HL-60 (cell line): Measurements from ENCODE around the gene FAM3A.

ENCODE experiments used
- POLR2AphosphoS5 ChIP-seq: IDR thresholded peaks from 2 replicates; pipeline ENCODE4 v1.6.1; 2012; ENCODE audit warnings: low read depth
- REST ChIP-seq: IDR thresholded peaks from 2 replicates; pipeline ENCODE4 v1.6.1; 2012; ENCODE audit warnings: low read depth; ENCODE audit not compliant: insufficient replicate concordance
- TF ChIP-seq, protein P1 (sequence below): IDR thresholded peaks from one replicate; pipeline ENCODE4 v1.5.1; 2011; ENCODE audit warnings: low read length, control low read depth, inconsistent platforms; ENCODE audit not compliant: insufficient read depth

DNA sequence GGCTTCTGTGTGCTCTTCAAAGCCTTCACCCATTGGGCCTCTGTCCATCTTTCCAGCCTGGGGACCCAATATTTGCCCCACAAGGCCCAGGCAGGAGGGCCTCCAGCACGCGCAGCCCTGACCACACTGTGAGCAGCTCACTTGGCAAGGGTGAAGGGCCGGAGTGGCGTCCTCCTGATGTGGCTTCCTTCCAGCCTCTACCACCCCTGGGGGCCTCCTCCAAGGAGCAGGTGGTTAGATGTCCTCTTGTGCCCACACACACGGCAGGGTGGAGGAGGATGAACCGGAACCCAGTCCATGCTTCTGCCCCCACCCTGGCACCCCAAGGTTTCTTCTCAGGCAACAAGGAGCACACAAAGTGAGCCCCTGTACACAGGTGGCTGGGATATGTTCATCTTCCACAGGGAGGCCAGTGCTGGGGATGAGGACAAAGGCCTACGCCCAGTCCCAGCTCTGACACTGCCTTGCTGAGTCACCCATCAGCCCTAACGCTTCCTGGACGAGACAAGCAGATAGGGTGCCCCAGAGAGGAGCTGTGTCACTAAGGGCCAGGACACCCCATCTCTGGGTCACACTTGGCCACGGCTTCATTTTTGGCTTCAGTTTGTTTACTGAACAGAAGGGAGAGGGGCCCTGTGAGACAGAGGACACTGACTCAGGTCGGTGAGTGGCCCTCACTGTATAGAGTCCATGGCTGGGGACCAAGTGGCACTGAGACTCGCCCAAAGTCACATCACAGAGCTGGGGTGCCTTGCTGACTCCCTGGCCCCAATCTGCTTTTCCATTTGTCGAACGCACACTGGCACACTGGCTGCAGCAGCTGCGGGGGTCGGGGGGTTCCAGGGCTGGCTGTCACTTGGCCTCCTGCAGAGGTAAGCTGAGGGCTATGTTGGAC lies 31.5 kb downstream of the FAM3A start:
- TF ChIP-seq POLR2AphosphoS5 (no peak), REST (no peak)
- TF ChIP-seq, protein P1, sequence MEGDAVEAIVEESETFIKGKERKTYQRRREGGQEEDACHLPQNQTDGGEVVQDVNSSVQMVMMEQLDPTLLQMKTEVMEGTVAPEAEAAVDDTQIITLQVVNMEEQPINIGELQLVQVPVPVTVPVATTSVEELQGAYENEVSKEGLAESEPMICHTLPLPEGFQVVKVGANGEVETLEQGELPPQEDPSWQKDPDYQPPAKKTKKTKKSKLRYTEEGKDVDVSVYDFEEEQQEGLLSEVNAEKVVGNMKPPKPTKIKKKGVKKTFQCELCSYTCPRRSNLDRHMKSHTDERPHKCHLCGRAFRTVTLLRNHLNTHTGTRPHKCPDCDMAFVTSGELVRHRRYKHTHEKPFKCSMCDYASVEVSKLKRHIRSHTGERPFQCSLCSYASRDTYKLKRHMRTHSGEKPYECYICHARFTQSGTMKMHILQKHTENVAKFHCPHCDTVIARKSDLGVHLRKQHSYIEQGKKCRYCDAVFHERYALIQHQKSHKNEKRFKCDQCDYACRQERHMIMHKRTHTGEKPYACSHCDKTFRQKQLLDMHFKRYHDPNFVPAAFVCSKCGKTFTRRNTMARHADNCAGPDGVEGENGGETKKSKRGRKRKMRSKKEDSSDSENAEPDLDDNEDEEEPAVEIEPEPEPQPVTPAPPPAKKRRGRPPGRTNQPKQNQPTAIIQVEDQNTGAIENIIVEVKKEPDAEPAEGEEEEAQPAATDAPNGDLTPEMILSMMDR: no peak
